Trophoblast cell (in vitro differentiated cells and primary cell): ENCODE measurements around the gene MAGI2.

Experiments used
- DNase-seq, 2 donors: peaks; one replicate each; pipeline ENCODE4 v3.0.0-alpha.2; 2016
- H2AFZ ChIP-seq: 2 replicates; pipeline ENCODE4 v1.6.1; 2013; ENCODE audit warnings: low read length, moderate library complexity, mild to moderate bottlenecking; ENCODE audit not compliant: insufficient read depth, poor library complexity
- H2AK5ac ChIP-seq: 2 replicates; pipeline ENCODE4 v1.6.1; 2013; ENCODE audit warnings: mild to moderate bottlenecking, low read length
- H2BK120ac ChIP-seq: 2 replicates; pipeline ENCODE4 v1.6.1; 2013; ENCODE audit warnings: low read length, mild to moderate bottlenecking, moderate library complexity; ENCODE audit not compliant: insufficient read depth, poor library complexity
- H2BK12ac ChIP-seq: 2 replicates; pipeline ENCODE4 v1.6.1; 2013; ENCODE audit warnings: mild to moderate bottlenecking, low read length, moderate library complexity
- H2BK5ac ChIP-seq: 2 replicates; pipeline ENCODE4 v1.6.1; 2013; ENCODE audit warnings: low read length, low read depth, moderate library complexity, mild to moderate bottlenecking; ENCODE audit not compliant: poor library complexity
- H3K14ac ChIP-seq: 2 replicates; pipeline ENCODE4 v1.6.1; 2013; ENCODE audit warnings: mild to moderate bottlenecking, low read length
- H3K18ac ChIP-seq: 2 replicates; pipeline ENCODE4 v1.6.1; 2013; ENCODE audit warnings: mild to moderate bottlenecking, low read length
- H3K23ac ChIP-seq: 2 replicates; pipeline ENCODE4 v1.6.1; 2013; ENCODE audit warnings: low read length
- H3K27ac ChIP-seq: 2 replicates; pipeline ENCODE4 v1.5.1; 2013; ENCODE audit warnings: low read depth, mild to moderate bottlenecking, inconsistent platforms, low read length, moderate library complexity
- H3K27me3 ChIP-seq: 2 replicates; pipeline ENCODE4 v1.6.1; 2013; ENCODE audit warnings: inconsistent platforms, mild to moderate bottlenecking, low read length, moderate library complexity; ENCODE audit not compliant: insufficient read depth
- H3K36me3 ChIP-seq, 2 experiments: 1 replicate in 1 of 2; 2 replicates in 1 of 2; pipeline ENCODE4 v1.6.1; 2013; ENCODE audit warnings: low read length in 2 of 2, mild to moderate bottlenecking in 2 of 2, moderate library complexity in 1 of 2; ENCODE audit not compliant: insufficient read depth in 2 of 2, control insufficient read depth in 1 of 2
- H3K4ac ChIP-seq: 2 replicates; pipeline ENCODE4 v1.6.1; 2013; ENCODE audit warnings: low read depth, mild to moderate bottlenecking, low read length, moderate library complexity
- H3K4me1 ChIP-seq, 2 experiments: 1 replicate in 1 of 2; 2 replicates in 1 of 2; pipeline ENCODE4 v1.6.1; 2013; ENCODE audit warnings: low read length in 2 of 2, mild to moderate bottlenecking in 2 of 2, moderate library complexity in 1 of 2; ENCODE audit not compliant: insufficient read depth in 2 of 2, control insufficient read depth in 1 of 2
- H3K4me2 ChIP-seq: 2 replicates; pipeline ENCODE4 v1.6.1; 2013; ENCODE audit warnings: inconsistent platforms, mild to moderate bottlenecking, low read length, moderate library complexity
- H3K4me3 ChIP-seq: 2 replicates; pipeline ENCODE4 v1.5.1; 2013; ENCODE audit warnings: mild to moderate bottlenecking, low read depth, low read length, inconsistent platforms
- H3K79me1 ChIP-seq: one replicate; pipeline ENCODE4 v1.6.1; 2013; ENCODE audit warnings: low read length
- H3K79me2 ChIP-seq: 2 replicates; pipeline ENCODE4 v1.6.1; 2013; ENCODE audit warnings: low read length, mild to moderate bottlenecking; ENCODE audit not compliant: control insufficient read depth, insufficient read depth, poor library complexity
- H3K9ac ChIP-seq: 2 replicates; pipeline ENCODE4 v1.6.1; 2013; ENCODE audit warnings: mild to moderate bottlenecking, low read length
- H3K9me3 ChIP-seq: 2 replicates; pipeline ENCODE4 v1.6.1; 2013; ENCODE audit warnings: low read depth, mild to moderate bottlenecking, control low read depth, inconsistent platforms, low read length; ENCODE audit not compliant: insufficient read depth
- H4K12ac ChIP-seq: 2 replicates; pipeline ENCODE4 v1.6.1; 2013; ENCODE audit warnings: low read depth, mild to moderate bottlenecking, low read length, moderate library complexity
- H4K8ac ChIP-seq: 2 replicates; pipeline ENCODE4 v1.6.1; 2013; ENCODE audit warnings: low read depth, mild to moderate bottlenecking, low read length, moderate library complexity
- H4K91ac ChIP-seq: one replicate; pipeline ENCODE4 v1.6.1; 2013; ENCODE audit warnings: low read depth, mild to moderate bottlenecking, low read length, moderate library complexity
- WGBS: extraction: QIAGEN DNeasy Blood & Tissue Kit; methylation state at CpG from one replicate; pipeline ENCODE4 v1.1.7; 2013; ENCODE audit warnings: missing lambda C conversion rate; ENCODE audit not compliant: insufficient read length, insufficient coverage; ENCODE audit errors: extremely low coverage; 5-methylcytosine and 5-hydroxymethylcytosine counted together

MAGI2 gene

GRCh38 chr7:78146546-78146945, 1306.9 kb downstream of the MAGI2 start:
- no peaks in the 10 kb centered on the region for H3K9me3 ChIP-seq
- no peak overlapping the region for H3K4me3 ChIP-seq
- no peaks in the 10 kb centered on the region for H3K79me2 ChIP-seq
- no peak overlapping the region for H4K12ac ChIP-seq
- no peaks in the 10 kb centered on the region for H3K36me3 ChIP-seq
- H2BK12ac ChIP-seq, result no peak overlapping the region
- H3K18ac ChIP-seq, result no peak overlapping the region
- H4K8ac ChIP-seq, result no peak overlapping the region
- H3K14ac ChIP-seq, result no peak overlapping the region
- H3K27me3 ChIP-seq, result no peaks in the 10 kb centered on the region
- H3K23ac ChIP-seq, result no peak overlapping the region
- H2BK120ac ChIP-seq, result no peak overlapping the region
- no peak overlapping the region for H2AK5ac ChIP-seq
- no peak overlapping the region for H2BK5ac ChIP-seq
- no peak overlapping the region for H3K4ac ChIP-seq
- H2AFZ ChIP-seq, result no peak overlapping the region
- H3K9ac ChIP-seq, result no peak overlapping the region
- H3K4me1 ChIP-seq, result no peaks in the 10 kb centered on the region
- no peak overlapping the region for H3K27ac ChIP-seq
- no peak overlapping the region for H3K4me2 ChIP-seq
- H3K79me1 ChIP-seq, result no peaks in the 10 kb centered on the region
- no peak overlapping the region for H4K91ac ChIP-seq
- DNase-seq, result no peak

DNA sequence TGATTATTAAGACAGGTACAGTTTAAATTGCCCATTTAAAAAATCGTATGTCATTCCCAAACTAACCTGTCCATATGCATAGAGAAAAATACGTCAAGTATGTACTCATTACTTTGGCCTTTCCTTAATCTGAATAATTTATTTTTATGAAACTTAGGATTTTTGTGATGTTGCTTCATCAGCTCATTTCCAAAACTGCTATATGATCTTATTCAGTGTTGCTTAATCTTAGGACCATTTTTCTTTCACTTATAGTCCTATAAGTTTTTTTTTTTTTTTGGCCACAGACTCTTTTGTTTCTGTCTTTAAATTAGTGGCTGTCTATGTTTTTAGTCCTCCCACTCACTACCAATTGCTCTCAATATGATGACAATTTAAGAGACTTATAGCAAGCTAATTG, 1309.8 kb downstream of the MAGI2 start:
- H3K9me3 ChIP-seq, result no peaks in the 10 kb centered on the region
- no peak overlapping the region for H3K9ac ChIP-seq
- H4K12ac ChIP-seq, result no peak overlapping the region
- no peak overlapping the region for H2AK5ac ChIP-seq
- WGBS, result no CpG with 5 or more reads among the region's 2 CpGs
- no peak overlapping the region for H2BK12ac ChIP-seq
- H2BK120ac ChIP-seq, result no peak overlapping the region
- H3K14ac ChIP-seq, result no peak overlapping the region
- no peak overlapping the region for H3K27ac ChIP-seq
- H2AFZ ChIP-seq, result no peak overlapping the region
- no peak overlapping the region for H3K23ac ChIP-seq
- H3K4ac ChIP-seq, result no peak overlapping the region
- H3K4me3 ChIP-seq, result no peak overlapping the region
- H3K27me3 ChIP-seq, result no peaks in the 10 kb centered on the region
- H3K79me1 ChIP-seq, result no peaks in the 10 kb centered on the region
- H4K8ac ChIP-seq, result no peak overlapping the region
- H3K4me1 ChIP-seq, result no peaks in the 10 kb centered on the region
- H4K91ac ChIP-seq, result no peak overlapping the region
- no peaks in the 10 kb centered on the region for H3K36me3 ChIP-seq
- no peak overlapping the region for H3K4me2 ChIP-seq
- no peak overlapping the region for H3K18ac ChIP-seq
- no peak overlapping the region for H2BK5ac ChIP-seq
- DNase-seq, result no peak
- no peaks in the 10 kb centered on the region for H3K79me2 ChIP-seq

- H2AK5ac ChIP-seq, result no peak overlapping the region
- peak overlapping the region; percentile 27 for H2BK12ac ChIP-seq
- no peaks in the 10 kb centered on the region for H3K4me1 ChIP-seq
- no peak overlapping the region for H3K23ac ChIP-seq
- H3K27ac ChIP-seq, result no peak overlapping the region
- no peak overlapping the region for H3K4me2 ChIP-seq
- no peak overlapping the region for H4K8ac ChIP-seq
- H4K91ac ChIP-seq, result no peak overlapping the region
- no peak overlapping the region for H3K14ac ChIP-seq
- no peak overlapping the region for H3K18ac ChIP-seq
- no peaks in the 10 kb centered on the region for H3K79me2 ChIP-seq
- H4K12ac ChIP-seq, result no peak overlapping the region
- no peak overlapping the region for H2BK5ac ChIP-seq
- DNase-seq, result no peak
- no peak overlapping the region for H2AFZ ChIP-seq
- no peak overlapping the region for H3K4me3 ChIP-seq
- no peaks in the 10 kb centered on the region for H3K27me3 ChIP-seq
- no peak overlapping the region for H3K9ac ChIP-seq
- no peaks in the 10 kb centered on the region for H3K79me1 ChIP-seq
- H3K4ac ChIP-seq, result no peak overlapping the region
- WGBS, result no CpG with 5 or more reads among the region's 9 CpGs
- H3K36me3 ChIP-seq, result no peaks in the 10 kb centered on the region
- H3K9me3 ChIP-seq, result no peaks in the 10 kb centered on the region
- H2BK120ac ChIP-seq, result peak overlapping the region; percentile 39
Observed at GRCh38 chr7:78141522-78142281, 1311.8 kb downstream of the MAGI2 start.

- Histone ChIP-seq H3K36me3 (no peaks in the 10 kb centered on the region), H3K4ac (no peak overlapping the region), H4K12ac (no peak overlapping the region), H4K91ac (peak overlapping the region; percentile 7), H3K27ac (peak overlapping the region; percentile 30), H3K79me1 (no peaks in the 10 kb centered on the region), H2BK120ac (no peak overlapping the region), H3K4me3 (no peak overlapping the region), H3K4me1 (no peaks in the 10 kb centered on the region), H2AFZ (no peak overlapping the region), H3K4me2 (no peak overlapping the region), H3K18ac (no peak overlapping the region), H2BK5ac (no peak overlapping the region), H4K8ac (no peak overlapping the region), H3K14ac (no peak overlapping the region), H3K79me2 (no peaks in the 10 kb centered on the region), H3K27me3 (no peaks in the 10 kb centered on the region), H3K23ac (no peak overlapping the region), H3K9ac (no peak overlapping the region), H2BK12ac (no peak overlapping the region), H3K9me3 (no peaks in the 10 kb centered on the region), H2AK5ac (no peak overlapping the region)
- WGBS, result no CpG with 5 or more reads among the region's 2 CpGs
- no peak for DNase-seq
Observed at GRCh38 chr7:78140109-78140508, 1313.4 kb downstream of the MAGI2 start.
